22Rv1 (cell line): ENCODE measurements around the gene TERT.

ENCODE experiments used
- H3K27ac ChIP-seq: fragments of 450-650 bp; 2 replicates; pipeline ENCODE4 v1.5.1; 2017
- CTCF ChIP-seq: fragments of 450-650 bp; IDR thresholded peaks from 2 replicates; pipeline ENCODE4 v1.5.1; 2017; ENCODE audit warnings: mild to moderate bottlenecking
- ZFX ChIP-seq: fragments of 450-650 bp; IDR thresholded peaks from 2 replicates; pipeline ENCODE4 v1.6.1; 2017; ENCODE audit warnings: antibody characterized with exemption, borderline replicate concordance

The TERT gene

GRCh38 chr5:1203311-1203967 lies 91.4 kb downstream of the TERT start:
- H3K27ac ChIP-seq = no peak overlapping the region
- no peak for TF ChIP-seq ZFX
- TF ChIP-seq CTCF = no peak
